ENCODE measurements around the gene OVOL3.
"Not testable (repeated sequence)": the region's sequence is repeated elsewhere in the genome, so short reads cannot be mapped to it uniquely, and the experiment has no call there.

Gene OVOL3

DNA sequence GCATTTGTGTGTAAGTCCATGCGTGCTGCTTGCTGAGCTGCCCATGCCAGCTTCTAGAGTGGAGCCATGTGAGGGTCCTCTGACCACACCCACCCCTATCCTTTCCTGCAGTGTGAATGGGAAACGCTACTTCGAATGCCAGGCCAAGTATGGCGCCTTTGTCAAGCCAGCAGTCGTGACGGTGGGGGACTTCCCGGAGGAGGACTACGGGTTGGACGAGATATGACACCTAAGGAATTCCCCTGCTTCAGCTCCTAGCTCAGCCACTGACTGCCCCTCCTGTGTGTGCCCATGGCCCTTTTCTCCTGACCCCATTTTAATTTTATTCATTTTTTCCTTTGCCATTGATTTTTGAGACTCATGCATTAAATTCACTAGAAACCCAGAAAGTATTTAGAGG is 14.6 kb downstream of the OVOL3 start:
- no peak for DNase-seq

DNA sequence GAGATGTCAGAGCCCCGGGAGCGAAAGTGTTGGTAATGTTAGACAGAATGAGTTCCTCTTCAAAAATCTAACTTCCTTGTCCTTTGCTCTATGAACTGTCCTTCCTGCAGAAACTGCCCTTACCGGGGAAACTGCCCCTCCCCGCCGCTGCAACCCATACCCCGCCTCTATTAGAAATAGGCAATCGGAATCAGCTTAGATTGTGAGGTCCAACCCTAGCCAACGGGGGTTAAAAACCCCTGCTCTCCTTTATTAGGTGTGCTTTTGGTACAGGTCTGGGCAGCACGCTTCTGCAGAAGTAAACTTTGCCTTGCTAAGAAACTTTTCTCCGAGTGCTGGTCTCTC is 17.4 kb downstream of the OVOL3 start:
- DNase-seq = peak in 1 of 56 donors; percentile 46

DNA sequence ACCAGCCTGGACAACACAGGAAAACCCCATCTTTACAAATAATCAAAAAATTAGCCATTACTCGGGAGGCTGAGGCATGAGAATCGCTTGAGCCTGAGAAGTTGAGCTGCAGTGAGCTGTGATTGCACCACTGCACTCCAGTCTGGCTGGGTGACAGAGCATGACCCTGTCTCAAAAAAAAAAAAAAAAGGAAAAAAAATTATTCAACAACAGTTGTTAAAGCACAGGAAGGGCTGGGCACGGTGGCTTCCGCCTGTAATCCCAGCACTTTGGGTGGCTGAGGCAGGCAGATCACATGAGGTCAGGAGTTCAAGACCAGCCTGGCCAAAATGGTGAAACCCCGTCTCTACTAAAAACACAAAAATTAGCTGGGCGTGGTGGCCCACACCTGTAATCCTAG is 20.3 kb downstream of the OVOL3 start:
- not testable (repeated sequence) for DNase-seq

DNA sequence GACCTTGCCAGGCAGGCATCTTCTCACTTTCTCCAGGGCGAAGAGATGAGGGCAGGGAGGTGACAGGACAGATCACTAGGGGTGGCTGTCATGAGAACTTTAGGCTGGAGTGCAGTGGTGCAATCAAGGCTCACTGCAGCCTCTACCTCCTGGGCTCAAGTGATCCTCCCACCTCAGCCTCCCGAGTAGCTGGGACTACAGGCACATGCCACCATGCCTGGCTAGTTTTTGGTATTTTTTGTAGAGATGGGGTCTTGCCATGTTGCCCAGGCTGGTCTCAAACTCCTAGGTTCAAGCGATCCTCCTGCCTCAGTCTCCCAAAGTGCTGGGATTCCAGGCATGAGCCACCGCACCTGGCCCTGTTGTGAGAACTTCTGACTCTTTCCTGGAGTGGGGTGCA is 23.9 kb downstream of the OVOL3 start:
- not testable (repeated sequence) for DNase-seq

DNA sequence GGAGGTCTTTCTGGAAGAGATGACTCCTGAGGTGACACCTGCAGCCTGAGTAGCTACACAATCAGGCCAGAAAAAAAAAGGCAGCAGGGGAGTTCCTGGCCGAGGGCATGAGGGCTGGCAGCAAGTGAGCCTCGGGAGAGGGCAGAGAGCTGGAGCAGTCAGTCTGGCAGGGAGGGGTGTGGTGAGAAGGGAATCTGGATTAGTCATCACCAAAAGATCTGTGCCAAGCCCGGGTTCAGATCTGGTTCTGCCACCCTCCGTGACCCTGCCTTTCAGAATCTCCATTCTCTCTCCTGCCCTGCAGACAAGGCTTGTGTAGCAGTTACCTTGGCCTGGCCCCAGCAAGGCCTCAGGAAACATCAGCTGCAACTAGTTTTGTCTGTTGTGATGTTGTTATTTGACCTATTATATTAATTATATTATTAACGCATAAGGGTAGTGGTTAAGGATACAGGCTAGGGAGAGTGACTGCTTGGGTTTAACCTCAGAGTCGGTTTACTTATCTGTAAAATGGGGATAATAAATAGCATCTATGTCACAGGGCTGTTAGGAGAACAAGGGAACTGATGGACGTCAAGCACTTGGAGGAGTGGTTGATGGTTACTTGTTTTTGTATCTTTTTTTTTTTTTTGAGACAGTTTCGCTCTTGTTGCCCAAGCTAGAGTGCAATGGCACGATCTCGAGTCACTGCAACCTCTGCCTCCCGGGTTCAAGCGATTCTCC is 26.2 kb downstream of the OVOL3 start:
- DNase-seq = peak in 3 of 56 donors; percentile 7 to 43 (median 19)

DNA sequence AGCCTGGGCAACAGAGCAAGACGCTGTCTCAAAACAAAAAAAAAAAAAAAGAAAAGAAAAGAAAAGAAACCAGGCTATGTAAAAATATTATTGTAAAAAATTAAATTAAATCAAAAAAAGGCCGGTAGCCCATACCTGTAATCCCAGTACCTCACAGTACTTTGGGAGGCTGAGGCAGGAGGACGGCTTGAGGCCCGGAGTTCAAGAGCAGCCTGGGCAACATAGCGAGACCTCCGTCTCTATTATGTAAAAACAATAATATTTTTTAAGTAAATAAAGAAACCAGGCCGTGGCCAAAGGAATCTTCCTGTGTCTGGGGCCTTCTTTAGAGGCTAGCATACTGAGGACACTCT is 28.2 kb downstream of the OVOL3 start:
- no peak for DNase-seq

DNA sequence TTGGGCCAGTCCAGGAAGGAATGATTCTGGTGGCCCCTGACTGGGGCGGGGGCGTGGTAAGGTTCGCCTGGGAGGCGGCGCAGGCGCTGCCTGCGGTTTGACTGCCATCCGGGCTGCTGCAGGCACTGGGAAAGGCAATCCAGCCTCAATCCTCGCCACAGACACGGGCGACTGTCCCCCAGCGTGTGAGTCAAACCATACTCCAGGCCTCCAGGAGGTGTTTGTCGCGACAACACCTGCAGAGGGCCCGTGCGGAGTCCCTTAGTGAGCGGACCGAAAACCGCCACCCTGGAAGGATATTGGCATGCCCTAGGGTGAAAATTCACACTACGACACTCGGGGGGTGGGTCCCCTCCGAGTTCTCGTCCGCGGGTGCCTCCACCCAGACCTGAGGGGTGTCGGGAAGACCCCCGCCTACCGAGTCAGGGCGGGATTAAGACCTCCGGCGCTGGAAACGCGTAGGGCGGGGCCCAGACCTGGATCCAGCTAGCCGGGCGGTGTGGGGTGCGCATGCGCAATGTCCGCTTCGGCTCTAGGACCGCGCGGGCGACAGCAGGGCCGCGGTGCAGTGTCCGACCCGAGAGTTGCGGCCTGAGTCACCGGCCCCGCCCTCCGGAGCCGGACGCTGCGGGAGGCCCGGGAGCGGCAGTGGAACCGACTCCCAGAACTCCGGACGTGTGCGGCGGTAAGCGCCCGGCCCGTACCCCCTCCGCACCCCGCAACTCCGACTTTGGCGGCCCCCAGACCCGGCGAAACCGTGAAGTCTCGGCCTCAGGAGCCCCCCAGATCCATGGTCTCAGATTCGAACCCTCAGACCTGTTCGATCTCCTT is 28.7 kb downstream of the OVOL3 start, which contains the start of gene CAPNS1:
CAPNS1 (plus strand) TSS at position 594 of the 831 bp plus-strand sequence. CDS start 946 bp downstream, outside the sequence.
- DNase-seq = peak; percentile 66 to 99 (median 91)

DNA sequence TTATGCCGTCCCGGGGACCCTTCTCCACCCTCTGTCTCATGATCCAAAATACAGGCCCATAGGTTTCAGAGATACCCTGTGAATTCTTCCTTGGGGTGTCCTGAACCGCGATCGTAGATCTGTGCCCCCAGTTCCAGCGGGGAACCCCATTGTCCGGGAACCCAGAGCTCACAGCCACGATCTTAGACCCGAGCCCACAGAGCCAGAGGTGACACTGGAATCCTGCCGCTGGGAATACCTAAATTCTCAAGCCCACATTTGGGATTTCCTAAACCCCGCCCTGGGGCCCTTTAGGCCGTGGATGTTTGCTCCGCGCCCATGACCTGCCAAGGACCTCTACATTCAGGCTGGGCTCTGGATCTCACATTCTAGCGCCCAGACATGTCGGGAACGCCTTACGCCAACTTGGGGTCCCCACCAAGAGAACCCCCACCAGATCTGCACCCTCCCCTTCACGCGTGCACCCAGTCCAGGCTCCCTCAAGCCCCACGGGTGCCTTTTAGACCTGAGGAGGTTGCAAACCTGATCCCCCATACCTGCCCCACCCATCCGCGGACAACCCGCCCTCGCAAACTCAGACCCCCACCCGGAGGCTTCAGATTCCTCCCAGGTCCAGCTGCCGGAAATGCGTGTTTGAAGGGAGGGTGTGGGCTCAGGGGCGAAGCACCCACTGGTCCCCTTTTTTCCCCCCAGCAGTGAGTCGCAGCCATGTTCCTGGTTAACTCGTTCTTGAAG is 29.5 kb downstream of the OVOL3 start:
- peak in 18 of 56 donors; percentile 29 to 71 (median 48) for DNase-seq

DNA sequence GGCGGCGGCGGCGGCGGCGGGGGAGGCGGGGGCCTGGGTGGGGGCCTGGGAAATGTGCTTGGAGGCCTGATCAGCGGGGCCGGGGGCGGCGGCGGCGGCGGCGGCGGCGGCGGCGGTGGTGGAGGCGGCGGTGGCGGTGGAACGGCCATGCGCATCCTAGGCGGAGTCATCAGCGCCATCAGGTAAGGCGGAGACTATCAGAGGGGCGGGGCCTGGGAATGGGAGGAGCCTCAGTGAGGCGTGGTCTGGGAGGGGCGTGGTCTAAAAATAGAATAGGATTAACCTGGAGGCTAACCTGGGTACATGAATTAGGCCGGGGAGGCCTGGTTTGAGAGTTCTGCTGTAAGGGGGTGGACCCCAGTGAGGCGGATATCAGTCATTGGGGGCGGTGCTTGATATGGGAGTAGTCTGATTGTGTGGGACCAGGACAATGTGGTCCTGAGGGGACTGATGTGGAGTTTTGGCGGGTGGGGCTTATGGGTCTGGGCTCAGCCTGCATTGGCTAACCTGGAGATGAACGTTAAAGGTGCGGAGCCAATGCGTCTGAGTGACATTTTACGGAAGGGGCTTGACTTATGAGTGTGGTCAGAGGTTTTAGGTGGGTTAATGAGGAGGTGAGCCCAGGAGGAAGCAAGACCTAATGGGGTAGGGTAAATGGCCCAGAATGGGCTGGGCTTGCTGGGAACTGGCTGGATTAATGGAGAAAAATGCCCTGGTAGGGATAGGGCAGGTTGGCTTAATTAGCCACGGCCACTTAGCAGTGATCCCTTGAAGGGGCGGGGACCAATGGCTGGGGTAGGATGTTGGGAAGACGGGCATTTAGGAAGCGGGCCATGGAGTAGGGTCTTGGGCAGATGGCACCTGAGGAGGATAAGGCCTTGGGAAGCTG is 30.3 kb downstream of the OVOL3 start:
- peak in 51 of 56 donors; percentile 7 to 84 (median 50) for DNase-seq

DNA sequence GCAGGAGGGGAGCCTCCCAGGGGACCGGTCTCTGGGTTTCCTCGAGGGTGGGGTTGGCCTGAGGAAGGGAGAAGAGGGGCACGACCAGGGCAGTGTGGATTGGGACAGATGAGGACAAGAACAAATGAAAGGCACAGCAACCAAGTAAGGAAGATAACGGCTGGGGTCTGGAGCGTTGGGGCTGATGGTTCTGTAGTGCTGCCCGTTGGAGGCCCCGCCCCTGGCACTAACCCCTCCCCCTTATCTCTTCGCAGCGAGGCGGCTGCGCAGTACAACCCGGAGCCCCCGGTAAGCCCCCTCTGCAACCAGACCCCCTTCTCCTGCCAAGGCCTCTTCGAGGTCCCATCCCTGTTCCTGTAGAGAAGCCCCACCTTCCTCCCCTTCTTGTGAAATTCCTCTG is 31.1 kb downstream of the OVOL3 start:
- DNase-seq = no peak

DNA sequence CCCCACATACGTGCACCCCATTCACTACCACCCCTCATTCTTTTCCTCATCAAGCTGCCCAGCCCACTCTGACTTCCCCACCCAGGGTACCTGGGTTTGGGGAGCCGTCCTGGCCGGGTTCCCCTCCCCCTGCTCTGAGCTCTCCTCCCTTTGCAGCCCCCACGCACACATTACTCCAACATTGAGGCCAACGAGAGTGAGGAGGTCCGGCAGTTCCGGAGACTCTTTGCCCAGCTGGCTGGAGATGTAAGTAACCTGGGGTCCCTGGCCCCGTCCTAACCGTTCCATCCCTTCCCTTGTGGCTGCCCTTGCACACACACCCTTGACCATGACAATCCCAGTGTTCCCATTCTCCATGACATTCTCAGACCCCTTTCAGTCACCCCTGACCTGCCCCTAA is 31.6 kb downstream of the OVOL3 start:
- no peak for DNase-seq

DNA sequence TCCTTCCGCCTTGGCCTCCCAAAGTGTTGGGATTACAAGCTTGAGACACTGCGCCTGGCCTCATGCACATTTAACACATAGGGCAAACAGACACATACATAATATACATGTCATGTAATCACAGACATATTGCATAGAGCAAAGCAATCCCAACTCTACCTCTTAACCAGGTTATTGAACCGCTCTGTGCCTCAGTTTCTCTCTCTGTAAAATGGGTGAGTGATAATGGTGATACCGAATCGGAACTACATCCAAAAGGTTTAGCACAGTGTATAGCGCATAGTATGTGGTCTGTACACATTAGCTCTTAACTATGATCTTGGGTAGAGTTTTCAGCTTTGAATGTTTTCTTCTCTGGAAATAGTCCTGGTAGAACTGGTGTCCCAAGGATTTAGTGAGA is 33.7 kb downstream of the OVOL3 start:
- DNase-seq = no peak

DNA sequence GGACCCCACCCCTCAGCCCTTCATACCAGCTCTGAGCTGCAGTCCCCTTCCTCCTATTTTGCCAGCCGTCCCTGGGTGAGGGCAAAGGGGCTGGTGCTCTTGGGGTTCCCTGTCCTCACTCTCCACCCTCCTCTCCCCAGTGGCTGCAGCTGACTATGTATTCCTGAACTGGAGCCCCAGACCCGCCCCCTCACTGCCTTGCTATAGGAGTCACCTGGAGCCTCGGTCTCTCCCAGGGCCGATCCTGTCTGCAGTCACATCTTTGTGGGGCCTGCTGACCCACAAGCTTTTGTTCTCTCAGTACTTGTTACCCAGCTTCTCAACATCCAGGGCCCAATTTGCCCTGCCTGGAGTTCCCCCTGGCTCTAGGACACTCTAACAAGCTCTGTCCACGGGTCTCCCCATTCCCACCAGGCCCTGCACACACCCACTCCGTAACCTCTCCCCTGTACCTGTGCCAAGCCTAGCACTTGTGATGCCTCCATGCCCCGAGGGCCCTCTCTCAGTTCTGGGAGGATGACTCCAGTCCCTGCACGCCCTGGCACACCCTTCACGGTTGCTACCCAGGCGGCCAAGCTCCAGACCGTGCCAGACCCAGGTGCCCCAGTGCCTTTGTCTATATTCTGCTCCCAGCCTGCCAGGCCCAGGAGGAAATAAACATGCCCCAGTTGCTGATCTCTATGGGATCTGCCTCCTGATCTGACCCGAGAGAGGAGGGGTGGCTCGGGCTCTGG is 38.9 kb downstream of the OVOL3 start:
- no peak for DNase-seq

DNA sequence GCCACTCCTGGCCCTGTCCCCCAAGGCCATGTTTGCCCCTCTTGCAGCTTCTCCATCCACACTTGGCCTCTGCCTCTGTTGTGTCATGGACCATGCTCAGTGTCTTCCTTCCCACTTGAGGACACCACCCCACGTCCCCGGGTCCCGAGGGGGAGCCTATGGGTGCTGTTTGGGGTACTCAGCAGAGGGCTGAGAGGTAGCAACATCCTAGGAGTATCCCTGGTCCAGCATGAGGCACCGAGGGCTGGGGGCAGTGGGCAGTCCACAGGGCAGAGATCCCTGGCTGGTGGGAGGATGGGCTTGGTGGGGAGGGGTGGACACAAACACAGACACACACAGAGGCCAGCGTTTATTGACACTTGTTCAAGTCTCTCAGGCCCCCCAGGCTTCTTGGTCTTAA is 39.6 kb downstream of the OVOL3 start:
- no peak for DNase-seq

DNA sequence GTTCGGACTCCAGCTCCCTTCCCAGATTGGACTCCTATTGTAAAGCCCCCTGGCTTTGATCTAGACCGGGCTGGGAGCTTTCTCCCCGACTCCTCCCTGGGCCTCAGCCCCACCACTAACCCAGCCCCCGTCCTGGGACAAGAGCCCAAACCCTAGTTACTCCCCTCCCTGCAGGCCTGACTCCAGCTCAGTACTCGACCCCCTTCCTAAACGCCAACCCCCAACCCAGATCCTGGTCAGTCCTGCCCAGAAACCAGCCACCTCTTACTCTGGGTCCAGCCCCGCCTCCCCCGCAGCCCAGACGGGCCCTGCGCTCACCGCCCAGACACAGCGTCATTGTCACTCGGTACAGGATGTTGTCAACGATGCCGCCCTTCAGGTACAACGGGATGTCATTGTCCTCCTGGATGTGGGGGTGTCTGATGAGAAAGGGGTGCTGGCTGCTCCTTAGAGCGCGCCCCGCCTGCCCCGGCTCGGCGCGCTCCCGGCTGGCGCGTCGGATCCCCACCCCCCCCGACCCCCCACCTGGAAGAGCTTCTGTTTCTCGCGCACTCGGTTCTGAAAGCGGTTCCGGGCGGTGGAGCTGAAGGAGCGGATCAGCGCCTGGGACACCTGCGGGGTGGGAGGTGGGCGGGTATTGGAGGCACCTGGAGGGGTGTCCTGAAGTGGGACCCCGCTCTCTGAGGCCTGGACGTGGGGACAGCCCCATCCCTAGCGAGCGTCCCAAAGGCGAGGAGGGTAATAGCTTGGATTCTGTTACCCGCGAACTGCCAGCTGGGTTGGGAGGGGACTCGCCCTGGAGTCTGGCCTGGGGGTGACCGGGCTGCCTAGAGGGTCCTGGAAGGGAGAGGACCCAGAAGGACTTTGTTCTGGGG is 40.4 kb downstream of the OVOL3 start:
- DNase-seq = peak in 1 of 56 donors; percentile 12

DNA sequence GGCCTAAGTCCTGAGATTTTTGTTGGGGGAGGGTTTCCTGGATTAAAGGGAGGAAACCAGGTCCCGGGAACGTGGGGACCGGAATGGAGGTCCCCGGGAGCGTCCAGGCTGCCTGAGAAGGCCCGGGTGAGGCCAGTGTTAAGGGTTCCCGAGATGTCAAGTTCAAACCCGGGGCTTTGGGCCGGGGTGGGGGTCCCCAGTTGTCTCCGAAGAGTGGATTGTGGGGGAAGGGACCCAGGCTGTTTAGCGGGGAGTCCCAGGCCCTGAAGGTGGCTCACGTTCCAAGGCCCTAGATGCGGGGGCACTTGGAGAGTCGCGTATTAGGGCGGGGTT is 41.0 kb downstream of the OVOL3 start:
- DNase-seq = no peak

DNA sequence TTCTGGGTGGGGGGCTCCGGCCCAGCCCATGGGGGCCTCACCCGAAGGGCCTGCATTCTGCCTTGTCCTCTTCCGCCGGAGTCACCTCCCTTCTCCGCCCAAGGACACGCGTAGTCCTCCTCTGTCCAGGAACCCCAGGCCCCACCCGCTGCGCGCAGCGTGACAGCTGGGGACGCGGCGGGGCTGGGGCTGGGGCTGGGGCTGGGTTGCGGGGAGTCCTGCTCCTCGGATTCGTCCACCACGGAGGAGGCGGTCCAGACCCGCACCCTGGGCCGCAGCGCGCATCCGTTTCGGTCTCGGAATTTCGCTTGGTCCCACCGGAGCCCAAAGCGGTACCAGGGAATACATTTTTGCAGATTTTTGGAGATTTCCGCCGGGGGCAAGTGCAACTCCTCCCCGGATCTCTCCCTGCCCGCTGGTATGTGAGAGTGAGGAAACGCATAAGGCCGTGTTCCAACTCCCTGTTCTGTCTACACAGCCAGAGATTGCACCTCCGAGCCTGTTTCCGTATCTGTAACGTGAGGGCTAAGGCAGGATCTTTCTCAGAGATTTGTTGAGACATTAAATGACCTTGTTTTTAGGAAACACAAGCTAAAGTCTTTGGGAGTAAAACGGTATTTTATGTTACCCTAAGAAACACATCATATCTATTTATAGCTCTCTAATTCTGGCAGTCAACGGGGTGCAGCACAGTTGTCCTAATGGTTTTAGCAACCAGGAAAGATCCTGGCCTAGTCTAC is 41.6 kb downstream of the OVOL3 start, which contains the start of gene COX7A1:
COX7A1 (minus strand) TSS at position 96 of the 740 bp plus-strand sequence; CDS start at position 56, 40 bp downstream.
- peak in 8 of 56 donors; percentile 11 to 35 (median 24) for DNase-seq

DNA sequence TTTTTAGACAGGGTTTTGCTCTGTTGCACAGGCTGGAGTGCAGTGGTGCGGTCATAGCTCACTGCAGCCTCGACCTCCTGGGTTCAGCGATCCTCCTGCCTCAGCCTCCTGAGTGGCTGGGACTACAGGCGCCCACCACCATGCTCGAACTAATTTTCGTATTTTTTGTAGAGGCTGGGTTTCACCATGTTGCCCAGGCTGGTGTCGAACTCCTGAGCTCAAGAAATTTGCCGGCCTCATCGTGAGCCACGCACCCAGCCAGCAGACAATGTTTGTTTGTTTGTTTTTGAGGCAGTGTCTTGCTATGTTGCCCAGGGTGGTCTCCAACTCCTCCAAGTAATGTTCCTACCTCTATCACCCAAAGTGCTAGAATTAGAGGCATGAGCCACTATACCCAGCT is 42.2 kb downstream of the OVOL3 start:
- DNase-seq = no peak

Data from amygdala (tissue), 56 donors.